Endothelial cell of umbilical vein (primary cell): ENCODE results near the gene C1orf167. TPM values are rescaled to one million over a fixed set of nuclear protein-coding genes. Genes with fewer than 3 reads are reported as not detected.

Experiments
- BruUV-seq: library from RNA; stranded (reverse); fragments of 400-500 nt; replicated peaks from 2 replicates; lab custom pipeline; 2021; lab: Mats Ljungman, UMichigan
- CTCF ChIA-PET: fragments of 300-600, 350-600 bp; sonication (Branson Sonifier 250); formaldehyde crosslinking; loops from one replicate; lab custom pipeline; 2021; ENCODE audit warnings: antibody characterized with exemption, inconsistent platforms; lab: Charles Lee
- POLR2A ChIA-PET: fragments of 300-600, 350-600 bp; sonication (Branson Sonifier 250); formaldehyde crosslinking; loops from one replicate; lab custom pipeline; 2021; ENCODE audit warnings: antibody characterized with exemption, inconsistent platforms; lab: Charles Lee
- DNase-seq: peaks from one replicate; pipeline ENCODE4 v3.0.0-alpha.2; 2011; ENCODE audit warnings: low read depth, low spot score
- FAIRE-seq: peaks from 2 replicates; lab custom pipeline; 2011; peaks lifted over from hg19 to GRCh38; lab: Jason Lieb, UNC
- H2AFZ ChIP-seq: 2 replicates; pipeline ENCODE4 v1.6.0; 2012; ENCODE audit warnings: low read depth, low read length, control low read depth, inconsistent platforms
- H3K27ac ChIP-seq: 2 replicates; pipeline ENCODE4 v1.5.1; 2011; ENCODE audit warnings: low read depth, mild to moderate bottlenecking, control low read depth, low read length, moderate library complexity; ENCODE audit not compliant: insufficient read depth
- H3K27me3 ChIP-seq, 2 experiments: 2 replicates each; pipeline versions ENCODE4 v1.6.0 to v1.6.1; 2011; ENCODE audit warnings: low read length in 2 of 2, mixed read lengths in 1 of 2; ENCODE audit not compliant: control insufficient read depth in 2 of 2, insufficient read depth in 2 of 2
- H3K36me3 ChIP-seq, 2 experiments: 2 replicates in 1 of 2; 3 replicates in 1 of 2; pipeline ENCODE4 v1.5.1; 2011; ENCODE audit warnings: low read length in 2 of 2, mild to moderate bottlenecking in 1 of 2, moderate library complexity in 1 of 2; ENCODE audit not compliant: control insufficient read depth in 2 of 2, insufficient read depth in 2 of 2; ENCODE audit errors: extremely low read depth in 1 of 2
- H3K4me1 ChIP-seq: 3 replicates; pipeline ENCODE4 v1.5.1; 2011; ENCODE audit warnings: mild to moderate bottlenecking, low read length; ENCODE audit not compliant: control insufficient read depth, insufficient read depth; ENCODE audit errors: extremely low read depth
- H3K4me2 ChIP-seq: 2 replicates; pipeline ENCODE4 v1.6.1; 2011; ENCODE audit warnings: low read length, control low read depth, mixed read lengths; ENCODE audit not compliant: insufficient read depth
- H3K4me3 ChIP-seq, 3 experiments: fragments of 200-600 bp in 1 of 3; sonication (generic), shearing (Covaris generic) in 1 of 3; replicated peaks in 1 of 3; 2 replicates each; pipeline ENCODE4 v1.5.1; 2011 to 2016; ENCODE audit warnings: control low read depth in 3 of 3, low read length in 3 of 3, mild to moderate bottlenecking in 2 of 3, inconsistent platforms in 1 of 3, low read depth in 1 of 3, moderate library complexity in 1 of 3; ENCODE audit not compliant: insufficient read depth in 1 of 3
- H3K79me2 ChIP-seq: 2 replicates; pipeline ENCODE4 v1.6.0; 2012; ENCODE audit warnings: low read length, inconsistent platforms; ENCODE audit not compliant: control insufficient read depth, insufficient read depth
- H3K9ac ChIP-seq: replicated peaks from 2 replicates; pipeline ENCODE3; 2011; ENCODE audit warnings: low read length, control low read depth; ENCODE audit not compliant: insufficient read depth; ENCODE audit errors: extremely low read depth
- H3K9me1 ChIP-seq: replicated peaks from 3 replicates; pipeline ENCODE4 v1.6.0; 2011; ENCODE audit warnings: mild to moderate bottlenecking, low read length; ENCODE audit not compliant: control insufficient read depth, insufficient read depth; ENCODE audit errors: extremely low read depth
- H3K9me3 ChIP-seq: replicated peaks from 2 replicates; pipeline ENCODE4 v1.5.1; 2012; ENCODE audit warnings: low read length, inconsistent platforms; ENCODE audit not compliant: control insufficient read depth, insufficient read depth
- H4K20me1 ChIP-seq: replicated peaks from 2 replicates; pipeline ENCODE3; 2011; ENCODE audit warnings: mild to moderate bottlenecking, low read length; ENCODE audit not compliant: control insufficient read depth, insufficient read depth; ENCODE audit errors: extremely low read depth
- CTCF ChIP-seq, 2 donors: IDR thresholded peaks; 1 replicate in 1 of 2; 2 replicates in 1 of 2; pipeline ENCODE4 v1.5.1; 2011; ENCODE audit warnings: low read length in 2 of 2, mild to moderate bottlenecking in 2 of 2, moderate library complexity in 2 of 2, control low read depth in 1 of 2, inconsistent platforms in 1 of 2, low read depth in 1 of 2; ENCODE audit not compliant: insufficient read depth in 1 of 2; ENCODE audit errors: extremely low read depth in 1 of 2
- EZH2 ChIP-seq: IDR thresholded peaks from 2 replicates; pipeline ENCODE4 v1.6.1; 2012; ENCODE audit warnings: borderline replicate concordance, low read depth, mild to moderate bottlenecking, moderate library complexity, low read length, inconsistent platforms; ENCODE audit not compliant: severe bottlenecking
- FOS ChIP-seq: IDR thresholded peaks from 2 replicates; pipeline ENCODE4 v1.6.1; 2011; ENCODE audit warnings: mild to moderate bottlenecking, low read length, moderate library complexity, borderline replicate concordance; ENCODE audit not compliant: insufficient read depth
- GATA2 ChIP-seq: IDR thresholded peaks from 2 replicates; pipeline ENCODE4 v1.7.0; 2011; ENCODE audit warnings: low read depth, mild to moderate bottlenecking, moderate library complexity, mixed read lengths, low read length; ENCODE audit not compliant: insufficient read length, insufficient read depth
- JUN ChIP-seq: IDR thresholded peaks from 2 replicates; pipeline ENCODE4 v1.6.1; 2011; ENCODE audit warnings: borderline replicate concordance, low read depth; ENCODE audit not compliant: insufficient read length, insufficient read depth
- MYC ChIP-seq: IDR thresholded peaks from one replicate; pipeline ENCODE4 v1.6.1; 2011; ENCODE audit warnings: mild to moderate bottlenecking, low read depth, low read length
- POLR2A ChIP-seq: IDR thresholded peaks from 2 replicates; pipeline ENCODE4 v1.6.1; 2012; ENCODE audit warnings: low read depth, mild to moderate bottlenecking, control low read depth, low read length
- POLR2AphosphoS5 ChIP-seq: IDR thresholded peaks from 2 replicates; pipeline ENCODE4 v1.6.1; 2012; ENCODE audit warnings: low read depth, mild to moderate bottlenecking, control low read depth, low read length, moderate library complexity; ENCODE audit not compliant: insufficient read depth
- dilution Hi-C: fragments of 300-500 bp; cut with MboI; formaldehyde crosslinking; loops from one replicate; pipeline ENCODE4 v1.15.0; 2019; ENCODE audit warnings: low sequenced_read_pairs; ENCODE audit not compliant: extremely low pct_ligation_motif_present
- intact Hi-C: fragments of 100-400 bp; cut with micrococcal nuclease; formaldehyde crosslinking; loops from one replicate; pipeline ENCODE4 v1.10.0; 2022
- polyA plus RNA-seq, 4 experiments: library from polyadenylated mRNA; depleted of rRNA in 3 of 4; stranded (reverse) in 3 of 4; unstranded in 1 of 4; fragments of >200 nt; gene quantifications; 2 replicates each; pipeline versions ENCODE4 v1.2.1 to v1.2.3, GENCODE V29; 2011 to 2012; ENCODE audit warnings: missing spikeins in 1 of 4
- total RNA-seq: library from RNA; stranded (reverse); gene quantifications from 2 replicates; pipeline ENCODE4 v1.2.3, GENCODE V29; 2021
- TF ChIP-seq, protein P1 (sequence below): IDR thresholded peaks from 2 replicates; pipeline ENCODE4 v1.6.1; 2011; ENCODE audit not compliant: insufficient read depth, insufficient read length

The C1orf167 gene
- total and polyA plus RNA-seq, 2 donors (not counting 3 experiments of a cell fraction or from before 2014, with no cell fraction given): not detected

GRCh38 chr1:11733306-11733705, 28.7 kb upstream of the C1orf167 start:
- intact Hi-C loops (loop anchor here (10.0 kb wide), 1 partner anchor 459 kb away; the partner anchor contains the start of gene UBIAD1), dilution Hi-C loops (no loop called here)
- H3K27me3 ChIP-seq: no peaks in the 10 kb centered on the region
- H3K4me3 ChIP-seq: no peak overlapping the region
- no peaks in the 10 kb centered on the region for H3K36me3 ChIP-seq
- ChIA-PET CTCF (no interaction called here), POLR2A (no interaction called here)
- H3K4me1 ChIP-seq: peaks cover 27% of the 10 kb centered on the region
- DNase-seq (no peak), FAIRE-seq (no peak)
- no peaks in the 10 kb centered on the region for H3K79me2 ChIP-seq
- H3K27ac ChIP-seq: no peak overlapping the region
- no peaks in the 10 kb centered on the region for H4K20me1 ChIP-seq
- no peak overlapping the region for H2AFZ ChIP-seq
- H3K9ac ChIP-seq: no peak overlapping the region
- no peak overlapping the region for H3K4me2 ChIP-seq
- BruUV-seq: no TSS peak
- TF ChIP-seq JUN (no peak), EZH2 (no peak), MYC (no peak), GATA2 (no peak), CTCF (IDR thresholded peaks at IDR 0.05; ENCODE audit: extremely low read depth in 1 of 2, insufficient read depth in 1 of 2, low read depth in 1 of 2, low read length in 2 of 2) (no peak), FOS (no peak), POLR2AphosphoS5 (no peak), POLR2A (no peak)
- TF ChIP-seq, protein P1, sequence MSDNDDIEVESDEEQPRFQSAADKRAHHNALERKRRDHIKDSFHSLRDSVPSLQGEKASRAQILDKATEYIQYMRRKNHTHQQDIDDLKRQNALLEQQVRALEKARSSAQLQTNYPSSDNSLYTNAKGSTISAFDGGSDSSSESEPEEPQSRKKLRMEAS: no peak
- no peaks in the 10 kb centered on the region for H3K9me1 ChIP-seq
- H3K9me3 ChIP-seq: no peaks in the 10 kb centered on the region
